Uterus (tissue), 4 donors: Measurements from ENCODE around the gene NPFF. TPM values are rescaled to one million over a fixed set of nuclear protein-coding genes. Genes with fewer than 3 reads are reported as not detected.

Experiments used
- DNase-seq, 2 donors: peaks; one replicate each; pipeline ENCODE4 v3.0.0-alpha.2; 2019 to 2020
- H3K27ac ChIP-seq, 2 donors: fragments of 200-600 bp; sonication (generic); 1 replicate in 1 of 2; 2 replicates in 1 of 2; pipeline ENCODE4 v1.5.1; 2016 to 2018
- H3K27me3 ChIP-seq, 2 donors: fragments of 200-600 bp; sonication (generic); one replicate each; pipeline ENCODE4 v1.5.1; 2018 to 2019; ENCODE audit warnings: control low read depth in 1 of 2
- H3K36me3 ChIP-seq, 2 donors: fragments of 200-600 bp; sonication (generic); one replicate each; pipeline ENCODE4 v1.5.1; 2019; ENCODE audit warnings: control low read depth in 1 of 2
- H3K4me1 ChIP-seq, 2 donors: fragments of 200-600 bp; sonication (generic); one replicate each; pipeline ENCODE4 v1.5.1; 2018 to 2019; ENCODE audit warnings: control low read depth in 1 of 2
- H3K4me3 ChIP-seq, 2 donors: fragments of 200-600 bp; sonication (generic); 1 replicate in 1 of 2; 2 replicates in 1 of 2; pipeline ENCODE4 v1.5.1; 2018 to 2019; ENCODE audit warnings: mild to moderate bottlenecking in 1 of 2
- H3K9me3 ChIP-seq, 2 donors: fragments of 200-600 bp; sonication (generic); one replicate each; pipeline ENCODE4 v1.5.1; 2019; ENCODE audit warnings: control low read depth in 1 of 2
- CTCF ChIP-seq, 4 experiments: fragments of 200-600 bp in 2 of 4; fragments of 450-650 bp in 2 of 4; sonication (generic) in 2 of 4; IDR thresholded peaks; one replicate each; pipeline ENCODE4 v1.5.1; 2016 to 2019; ENCODE audit warnings: antibody characterized with exemption in 4 of 4, mild to moderate bottlenecking in 2 of 4, moderate library complexity in 1 of 4
- POLR2A ChIP-seq, 2 donors: fragments of 450-650 bp; IDR thresholded peaks; one replicate each; pipeline ENCODE4 v1.6.1; 2016; ENCODE audit warnings: antibody characterized with exemption in 2 of 2, mild to moderate bottlenecking in 1 of 2, moderate library complexity in 1 of 2
- intact Hi-C: fragments of 100-400 bp; cut with DNase I; formaldehyde crosslinking; loops from one replicate; pipeline ENCODE4 v1.15.1; 2023; ENCODE audit warnings: low total_unique reads
- total RNA-seq, 4 donors: library from RNA; depleted of rRNA in 3 of 4; stranded (reverse); fragments of >200 nt in 3 of 4; gene quantifications; one replicate each; pipeline versions ENCODE4 v1.1.0 to v1.2.4, GENCODE V29; 2014 to 2023
- donor health status: DM: yes; HTN: yes; CAD: no.

Gene NPFF
- total RNA-seq, 4 donors from 2014 or later: not detected

DNA sequence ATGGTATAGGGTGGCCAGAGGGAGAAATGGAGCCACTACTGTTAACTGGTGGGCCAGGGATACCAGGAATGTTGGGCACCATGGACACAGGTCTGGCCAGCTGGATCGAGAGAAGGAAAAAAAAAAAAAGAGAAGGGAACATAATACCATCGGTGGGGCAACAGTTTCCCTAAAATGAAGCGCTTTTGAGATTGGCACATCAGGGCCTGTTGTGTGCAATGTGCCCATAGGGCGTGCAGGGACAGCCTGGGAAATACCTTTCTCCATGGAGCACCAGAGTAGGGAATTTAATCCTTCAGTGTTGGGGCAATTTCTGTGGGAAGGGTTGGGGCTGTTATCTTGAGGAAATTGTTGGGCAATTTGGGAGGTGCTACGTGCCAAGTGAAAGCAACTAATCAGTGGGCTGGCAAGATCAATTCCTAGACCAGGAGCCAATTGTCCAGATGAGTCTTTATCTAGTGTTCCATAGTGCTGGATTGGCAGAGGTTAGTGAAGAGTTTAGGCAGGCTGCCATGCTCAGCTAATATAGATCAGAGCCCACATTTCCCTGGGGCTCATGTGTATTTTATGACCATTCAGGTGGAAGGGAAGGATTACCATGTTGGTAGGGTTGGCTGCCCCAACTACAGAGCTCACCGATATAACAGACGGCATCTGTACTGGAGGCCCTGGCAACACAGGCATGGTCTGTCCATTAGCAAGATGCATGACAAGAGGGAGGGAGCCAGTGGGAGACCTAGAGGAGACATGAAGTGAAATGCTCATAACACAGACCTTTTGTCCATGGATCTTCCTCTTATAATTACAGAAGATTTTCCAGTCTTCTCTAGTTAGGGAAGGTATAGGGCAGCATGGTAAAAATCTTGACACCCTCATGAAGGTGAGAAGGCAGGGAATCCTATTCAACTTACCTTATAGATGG is 25.5 kb upstream of the NPFF start:
- H3K4me3 ChIP-seq: no peak overlapping the region
- no peaks in the 10 kb centered on the region for H3K27me3 ChIP-seq
- DNase-seq: no peak
- no peaks in the 10 kb centered on the region for H3K9me3 ChIP-seq
- H3K27ac ChIP-seq: no peak overlapping the region
- intact Hi-C loops: no loop called here
- H3K4me1 ChIP-seq: no peaks in the 10 kb centered on the region
- H3K36me3 ChIP-seq: no peaks in the 10 kb centered on the region
- no peak for TF ChIP-seq POLR2A (IDR thresholded peaks at IDR 0.05)
- no peak for TF ChIP-seq CTCF (IDR thresholded peaks at IDR 0.05)

DNA sequence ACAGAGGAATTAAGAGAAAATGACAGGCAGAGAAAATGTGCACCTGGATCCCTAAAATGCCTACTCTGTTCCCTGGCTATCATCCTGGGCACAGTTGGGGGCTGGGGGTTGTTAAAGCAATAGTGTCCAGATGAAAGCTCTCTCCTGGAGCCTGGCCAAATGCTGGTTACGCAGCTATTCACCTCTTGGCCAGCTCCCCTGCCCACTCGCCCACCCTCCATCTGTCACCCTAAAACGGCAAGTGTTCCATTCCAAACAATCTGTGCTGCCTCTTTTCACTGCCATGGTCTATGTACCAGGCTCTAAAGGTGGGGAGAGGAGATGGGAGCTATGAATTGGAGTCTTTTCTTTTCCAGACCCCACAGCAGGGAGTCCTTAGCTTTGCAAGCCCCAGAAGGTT is 24.7 kb upstream of the NPFF start:
- Histone ChIP-seq H3K27me3 (no peaks in the 10 kb centered on the region), H3K36me3 (no peaks in the 10 kb centered on the region), H3K4me1 (no peaks in the 10 kb centered on the region), H3K27ac (no peak overlapping the region), H3K4me3 (no peak overlapping the region), H3K9me3 (no peaks in the 10 kb centered on the region)
- no peak for TF ChIP-seq CTCF (IDR thresholded peaks at IDR 0.05)
- DNase-seq: no peak
- intact Hi-C loops: no loop called here

DNA sequence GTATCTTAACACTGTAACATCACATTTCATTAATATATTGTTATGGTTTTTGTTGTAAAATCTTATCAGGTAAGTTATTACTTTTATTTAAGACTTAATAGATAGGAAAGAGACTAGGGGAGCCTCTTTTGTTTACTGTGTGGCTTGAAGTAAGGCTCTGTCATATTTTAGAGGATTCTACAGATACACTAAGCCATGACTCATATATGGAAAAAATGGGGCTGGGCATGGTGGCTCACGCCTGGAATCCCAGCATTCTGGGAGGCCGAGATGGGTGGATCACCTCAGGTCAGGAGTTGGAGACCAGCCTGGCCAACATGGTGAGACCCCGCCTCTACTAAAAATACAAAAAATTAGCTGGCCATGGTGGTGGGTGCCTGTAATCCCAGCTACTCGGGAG is 23.6 kb upstream of the NPFF start:
- Histone ChIP-seq H3K4me1 (no peaks in the 10 kb centered on the region), H3K27ac (no peak overlapping the region), H3K9me3 (no peaks in the 10 kb centered on the region), H3K4me3 (no peak overlapping the region), H3K36me3 (no peaks in the 10 kb centered on the region), H3K27me3 (no peaks in the 10 kb centered on the region)
- DNase-seq: no peak
- intact Hi-C loops: no loop called here
- no peak for TF ChIP-seq POLR2A (IDR thresholded peaks at IDR 0.05)
- TF ChIP-seq CTCF (IDR thresholded peaks at IDR 0.05): no peak

DNA sequence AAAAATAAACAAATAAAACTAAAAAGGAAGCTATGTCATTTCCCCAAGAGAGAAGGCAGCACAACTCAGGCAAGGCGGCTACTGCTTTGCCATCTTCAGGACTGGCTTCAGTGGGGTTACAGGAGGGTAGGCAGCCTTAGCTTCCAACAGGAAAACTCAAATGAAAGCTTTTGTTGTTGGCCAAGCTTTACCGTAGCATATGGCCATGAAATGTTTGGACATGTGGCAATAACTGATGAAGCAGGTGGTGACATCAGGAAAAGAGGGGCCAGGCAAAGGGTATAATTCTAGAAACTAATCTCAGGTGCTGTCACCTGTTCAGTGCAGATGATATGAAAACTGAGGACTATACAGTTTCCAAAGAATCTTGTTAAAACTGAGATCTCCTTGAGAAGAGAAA is 22.8 kb upstream of the NPFF start:
- Histone ChIP-seq H3K4me3 (no peak overlapping the region), H3K27me3 (no peaks in the 10 kb centered on the region), H3K27ac (no peak overlapping the region), H3K9me3 (no peaks in the 10 kb centered on the region), H3K4me1 (no peaks in the 10 kb centered on the region), H3K36me3 (no peaks in the 10 kb centered on the region)
- intact Hi-C loops: no loop called here
- DNase-seq: no peak
- TF ChIP-seq CTCF (IDR thresholded peaks at IDR 0.05): no peak
- no peak for TF ChIP-seq POLR2A (IDR thresholded peaks at IDR 0.05)

GRCh38 chr12:53524476-53524875 is 17.2 kb upstream of the NPFF start:
- H3K27ac ChIP-seq: no peak overlapping the region
- intact Hi-C loops: no loop called here
- no peaks in the 10 kb centered on the region for H3K36me3 ChIP-seq
- no peaks in the 10 kb centered on the region for H3K4me1 ChIP-seq
- no peaks in the 10 kb centered on the region for H3K9me3 ChIP-seq
- H3K4me3 ChIP-seq: no peak overlapping the region
- TF ChIP-seq POLR2A (IDR thresholded peaks at IDR 0.05) (no peak), CTCF (IDR thresholded peaks at IDR 0.05) (no peak)
- no peaks in the 10 kb centered on the region for H3K27me3 ChIP-seq
- no peak for DNase-seq
